Chondrocyte (in vitro differentiated cells): ENCODE data around the gene KIF17. TPM values are rescaled to one million over a fixed set of nuclear protein-coding genes. Genes with fewer than 3 reads are reported as not detected.

Source experiments
- DNase-seq: peaks from one replicate; pipeline ENCODE4 v3.0.0; 2021; ENCODE audit warnings: mixed read lengths, low spot score
- H3K27ac Mint-ChIP-seq: one replicate; pipeline ENCODE4 v1.8.0; 2021; ENCODE audit warnings: mild to moderate bottlenecking, moderate library complexity, mixed read lengths; ENCODE audit not compliant: unreplicated experiment
- H3K27me3 Mint-ChIP-seq: 2 replicates; pipeline ENCODE4 v1.8.0; 2021; ENCODE audit warnings: low read depth, mixed read lengths
- H3K36me3 Mint-ChIP-seq: 2 replicates; pipeline ENCODE4 v1.8.0; 2021; ENCODE audit warnings: low read depth, mixed read lengths
- H3K4me1 Mint-ChIP-seq: 2 replicates; pipeline ENCODE4 v1.8.0; 2021; ENCODE audit warnings: low read depth, mild to moderate bottlenecking, mixed read lengths
- H3K4me3 Mint-ChIP-seq: one replicate; pipeline ENCODE4 v1.8.0; 2021; ENCODE audit warnings: mild to moderate bottlenecking, moderate library complexity, mixed read lengths; ENCODE audit not compliant: unreplicated experiment
- H3K9me3 Mint-ChIP-seq: 2 replicates; pipeline ENCODE4 v1.8.0; 2021; ENCODE audit warnings: low read depth, mixed read lengths
- total RNA-seq: library from RNA; stranded (reverse); gene quantifications from 3 replicates; pipeline ENCODE4 v1.2.1, GENCODE V29; 2021
- TF ChIP-seq, protein P1 (sequence below): fragments of 200-600 bp; sonication (generic); IDR thresholded peaks from 2 replicates; pipeline ENCODE4 v1.5.0; 2021; ENCODE audit warnings: antibody characterized with exemption, mild to moderate bottlenecking, moderate library complexity

KIF17 gene
- total RNA-seq, 1 donor from 2014 or later = 0.95 TPM

DNA sequence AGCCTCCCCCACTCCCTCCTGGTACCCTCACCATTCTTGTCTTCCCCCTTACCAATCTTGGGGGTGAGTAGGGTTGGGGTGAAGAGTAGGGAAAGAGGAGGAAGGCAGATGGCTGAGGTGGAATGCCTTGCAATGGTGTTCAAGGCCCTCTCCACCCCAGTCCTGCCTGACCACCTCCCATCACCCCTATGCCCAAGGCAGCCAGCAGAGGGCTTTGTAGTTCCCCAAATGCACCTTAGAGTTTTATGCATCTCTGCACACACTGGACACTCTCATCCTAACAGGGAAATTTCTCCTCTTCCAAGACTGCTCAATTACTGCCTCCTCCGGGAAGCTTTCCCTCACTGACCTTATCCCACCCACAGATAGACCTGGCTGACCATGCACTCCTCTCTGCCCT lies 15.4 kb downstream of the KIF17 start:
- TF ChIP-seq, protein P1, sequence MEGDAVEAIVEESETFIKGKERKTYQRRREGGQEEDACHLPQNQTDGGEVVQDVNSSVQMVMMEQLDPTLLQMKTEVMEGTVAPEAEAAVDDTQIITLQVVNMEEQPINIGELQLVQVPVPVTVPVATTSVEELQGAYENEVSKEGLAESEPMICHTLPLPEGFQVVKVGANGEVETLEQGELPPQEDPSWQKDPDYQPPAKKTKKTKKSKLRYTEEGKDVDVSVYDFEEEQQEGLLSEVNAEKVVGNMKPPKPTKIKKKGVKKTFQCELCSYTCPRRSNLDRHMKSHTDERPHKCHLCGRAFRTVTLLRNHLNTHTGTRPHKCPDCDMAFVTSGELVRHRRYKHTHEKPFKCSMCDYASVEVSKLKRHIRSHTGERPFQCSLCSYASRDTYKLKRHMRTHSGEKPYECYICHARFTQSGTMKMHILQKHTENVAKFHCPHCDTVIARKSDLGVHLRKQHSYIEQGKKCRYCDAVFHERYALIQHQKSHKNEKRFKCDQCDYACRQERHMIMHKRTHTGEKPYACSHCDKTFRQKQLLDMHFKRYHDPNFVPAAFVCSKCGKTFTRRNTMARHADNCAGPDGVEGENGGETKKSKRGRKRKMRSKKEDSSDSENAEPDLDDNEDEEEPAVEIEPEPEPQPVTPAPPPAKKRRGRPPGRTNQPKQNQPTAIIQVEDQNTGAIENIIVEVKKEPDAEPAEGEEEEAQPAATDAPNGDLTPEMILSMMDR = peak; percentile 54
- no peaks in the 10 kb centered on the region for H3K36me3 Mint-ChIP-seq
- DNase-seq = no peak
- peaks cover 11% of the 10 kb centered on the region for H3K4me1 Mint-ChIP-seq
- no peak overlapping the region for H3K27ac Mint-ChIP-seq
- no peaks in the 10 kb centered on the region for H3K27me3 Mint-ChIP-seq
- no peak overlapping the region for H3K4me3 Mint-ChIP-seq
- H3K9me3 Mint-ChIP-seq = no peaks in the 10 kb centered on the region

DNA sequence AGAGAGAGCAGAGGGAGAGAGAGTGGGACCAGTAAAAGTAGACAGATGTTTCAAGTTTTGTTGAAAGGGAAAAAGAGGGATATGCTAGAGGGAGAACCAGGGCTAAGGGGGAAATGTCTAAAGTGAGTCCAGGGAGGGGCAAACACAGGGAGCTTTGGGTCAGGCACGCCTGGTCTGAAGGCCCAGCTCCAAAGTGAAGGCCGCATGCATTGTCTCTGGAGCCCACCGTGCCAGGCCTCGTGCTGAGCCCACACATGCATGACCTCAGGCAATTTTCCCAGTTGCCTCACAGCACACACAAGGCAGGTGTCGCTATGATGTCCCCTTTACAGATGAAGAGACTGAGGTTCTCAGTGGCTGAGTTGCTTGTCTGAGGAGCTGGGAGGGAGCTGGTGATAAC lies 16.0 kb downstream of the KIF17 start:
- DNase-seq = no peak
- Mint-ChIP-seq H3K27ac (no peak overlapping the region), H3K9me3 (no peaks in the 10 kb centered on the region), H3K4me1 (peaks cover 16% of the 10 kb centered on the region), H3K4me3 (no peak overlapping the region), H3K36me3 (no peaks in the 10 kb centered on the region), H3K27me3 (no peaks in the 10 kb centered on the region)
- TF ChIP-seq, protein P1 = no peak

DNA sequence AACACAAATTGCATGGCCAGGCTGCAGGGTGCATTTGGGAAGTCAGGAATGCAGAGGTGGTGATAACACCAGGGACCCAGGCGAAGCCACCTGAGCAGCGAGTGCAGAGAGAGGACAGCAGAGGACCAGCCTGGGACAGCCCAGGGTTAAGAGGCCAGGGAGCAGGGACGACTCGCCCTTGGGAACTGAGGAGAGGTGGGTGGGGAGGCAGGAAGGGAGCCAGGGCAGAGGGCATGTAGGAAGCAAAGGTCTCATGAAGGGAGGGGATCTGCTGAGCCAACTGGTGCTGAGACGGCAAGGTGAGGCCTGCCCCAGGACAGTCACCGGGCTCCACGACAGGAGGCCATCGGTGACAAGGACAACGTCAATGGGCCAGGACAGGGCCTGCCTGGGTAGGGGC lies 16.4 kb downstream of the KIF17 start:
- Mint-ChIP-seq H3K27me3 (no peaks in the 10 kb centered on the region), H3K4me1 (peaks cover 19% of the 10 kb centered on the region), H3K9me3 (no peaks in the 10 kb centered on the region), H3K36me3 (no peaks in the 10 kb centered on the region), H3K27ac (no peak overlapping the region), H3K4me3 (no peak overlapping the region)
- DNase-seq = no peak
- TF ChIP-seq, protein P1 = no peak

DNA sequence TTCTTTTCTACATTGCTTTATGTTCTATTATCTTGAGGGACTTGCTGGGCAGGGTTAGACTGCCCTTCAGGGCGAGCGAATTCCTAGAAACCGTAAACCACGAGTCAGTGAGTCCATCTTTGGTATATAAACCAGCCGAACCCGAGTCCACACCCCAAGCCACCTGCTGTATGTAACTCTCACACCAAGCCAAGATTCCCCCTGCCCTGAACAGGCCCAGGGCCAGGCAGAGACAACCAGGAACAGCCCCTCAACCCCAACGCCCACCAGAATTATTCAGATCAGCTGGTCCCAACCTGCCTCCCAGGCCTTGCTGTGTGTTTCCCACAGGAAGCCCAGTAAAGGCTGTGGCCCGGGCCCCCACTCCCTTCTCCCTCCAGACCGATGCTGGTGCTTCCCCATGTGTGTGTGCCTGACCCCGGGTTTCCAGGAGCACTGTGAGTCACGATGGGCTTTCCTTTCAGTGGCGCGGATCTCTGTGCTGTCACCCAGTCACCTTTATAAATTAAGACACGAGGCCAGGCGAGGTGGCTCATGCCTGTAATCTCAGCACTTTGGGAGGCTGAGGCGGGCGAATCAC lies 17.1 kb downstream of the KIF17 start:
- Mint-ChIP-seq H3K9me3 (no peaks in the 10 kb centered on the region), H3K27me3 (no peaks in the 10 kb centered on the region), H3K4me3 (no peak overlapping the region), H3K36me3 (no peaks in the 10 kb centered on the region), H3K27ac (no peak overlapping the region), H3K4me1 (peaks cover 24% of the 10 kb centered on the region)
- TF ChIP-seq, protein P1 = no peak
- DNase-seq = no peak

DNA sequence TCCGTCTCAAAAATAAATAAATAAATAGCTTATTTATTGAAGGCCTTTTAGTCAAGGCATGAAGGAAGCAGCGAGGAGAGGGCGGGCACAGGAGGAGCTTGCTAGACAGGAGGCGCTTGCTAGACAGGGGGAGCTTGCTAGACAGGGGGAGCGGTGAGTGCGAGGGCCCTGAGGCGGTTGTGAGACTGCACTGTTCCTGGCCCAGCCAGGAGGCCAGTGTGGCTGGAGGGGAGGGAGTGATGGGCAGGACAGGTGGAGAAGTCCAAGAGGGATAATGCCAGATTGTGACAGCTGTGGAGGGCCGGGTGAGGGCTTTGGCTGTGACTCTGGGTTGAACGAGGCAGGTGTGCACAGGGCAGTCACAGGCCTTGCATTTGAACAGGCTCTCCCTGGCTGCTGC lies 18.2 kb downstream of the KIF17 start:
- TF ChIP-seq, protein P1 = no peak
- DNase-seq = no peak
- Mint-ChIP-seq H3K4me3 (no peak overlapping the region), H3K9me3 (no peaks in the 10 kb centered on the region), H3K27me3 (no peaks in the 10 kb centered on the region), H3K4me1 (peaks cover 24% of the 10 kb centered on the region), H3K27ac (no peak overlapping the region), H3K36me3 (no peaks in the 10 kb centered on the region)
